Measurements from ENCODE around the gene CRY2. TPM values are rescaled to one million over a fixed set of nuclear protein-coding genes. Genes with fewer than 3 reads are reported as not detected.

CRY2 gene
- total and polyA plus RNA-seq, 10 of the 15 experiments (the other 5 are each of a cell fraction or from before 2014, with no cell fraction given), result 1.2 to 14.7 (median 8.1) TPM

- H3K27ac ChIP-seq (ENCODE audit: control insufficient read depth, insufficient read depth), result no peak overlapping the region
- POLR2A ChIA-PET, result interaction anchor here (0.8 kb wide), 1 partner anchor 11 kb away, joined by 3 read pairs; no protein-coding TSS in a partner anchor
- TF ChIP-seq EGR1 (IDR thresholded peaks at IDR 0.05; ENCODE audit: borderline replicate concordance in 1 of 2, low read depth in 2 of 2, low read length in 2 of 2) (no peak), MEF2B (IDR thresholded peaks at IDR 0.05; ENCODE audit: partially characterized antibody, poor library complexity, severe bottlenecking) (no peak), HDAC6 (IDR thresholded peaks at IDR 0.05; ENCODE audit: unreplicated experiment) (no peak), IKZF1 (conservative IDR thresholded peaks at IDR 0.05) (no peak), ZNF217 (IDR thresholded peaks at IDR 0.05) (no peak), MTA2 (IDR thresholded peaks at IDR 0.05; ENCODE audit: low read depth) (no peak), IKZF2 (IDR thresholded peaks at IDR 0.05) (no peak), MYB (IDR thresholded peaks at IDR 0.05; ENCODE audit: borderline replicate concordance, low read depth, low read length) (no peak), ZZZ3 (IDR thresholded peaks at IDR 0.05; ENCODE audit: control insufficient read depth, insufficient read length, low read depth) (no peak), MLLT1 (IDR thresholded peaks at IDR 0.05) (no peak), E4F1 (IDR thresholded peaks at IDR 0.05; ENCODE audit: borderline replicate concordance, partially characterized antibody) (no peak), TCF12 (IDR thresholded peaks at IDR 0.05; ENCODE audit: low read depth, low read length) (no peak), ZBTB33 (IDR thresholded peaks at IDR 0.05) (no peak)
- intact Hi-C loops (cut with micrococcal nuclease; ENCODE audit: unreplicated experiment) (no loop called here), in situ Hi-C loops (cut with MboI) (no loop called here)
- peaks cover 16% of the 10 kb centered on the region for H3K79me2 ChIP-seq (ENCODE audit: control insufficient read depth, insufficient read depth, low read length)
- H3K9ac ChIP-seq (ENCODE audit: control insufficient read depth, insufficient read depth, low read length), result no peak overlapping the region
- H3K4me2 ChIP-seq (ENCODE audit: control insufficient read depth, insufficient read depth), result no peak overlapping the region
- no peak for ATAC-seq
- no TSS peak for BruUV-seq (replicated peaks)
- no peak overlapping the region for H3K4me3 ChIP-seq
- no peak overlapping the region for H2AFZ ChIP-seq (ENCODE audit: control insufficient read depth, low read depth, low read length)
- no peaks in the 10 kb centered on the region for H4K20me1 ChIP-seq (ENCODE audit: control insufficient read depth, insufficient read depth)
- H3K9me3 ChIP-seq (replicated peaks; ENCODE audit: control insufficient read depth, insufficient read depth, low read length), result no peaks in the 10 kb centered on the region
- 84% methylated on average over 13 of the region's 13 CpGs for WGBS (ENCODE audit: insufficient coverage, insufficient replicate concordance, low lambda C conversion rate, missing lambda C conversion rate)
- H3K27me3 ChIP-seq (replicated peaks in 1 of 2; ENCODE audit: control insufficient read depth in 2 of 2, insufficient read depth in 2 of 2, low read length in 1 of 2), result no peaks in the 10 kb centered on the region
- CTCF ChIA-PET, result no interaction called here
- FAIRE-seq, result no peak
- peaks cover 18% of the 10 kb centered on the region for H3K4me1 ChIP-seq (ENCODE audit: control insufficient read depth, insufficient read depth, low read length)
- peaks cover 13 to 15% of the 10 kb centered on the region in 2 experiments for H3K36me3 ChIP-seq (ENCODE audit: control insufficient read depth in 2 of 2, insufficient read depth in 2 of 2, low read length in 1 of 2)
- no peak for DNase-seq (ENCODE audit: low read depth, low spot score)
- RAD21 ChIA-PET (ENCODE audit: unreplicated experiment), result no interaction called here
- SMC1A ChIA-PET (ENCODE audit: uncharacterized antibody, unreplicated experiment), result no interaction called here
Measured at GRCh38 chr11:45915446-45915845, 68.2 kb downstream of the CRY2 start.

Data from GM12878 (cell line).